Body of pancreas (tissue), 4 donors: ENCODE measurements around the gene RNF186.

Experiments used
- CTCF ChIP-seq, 7 experiments: fragments of 450-650 bp in 4 of 7; fragments of 200-600 bp in 3 of 7; sonication (generic) in 3 of 7; IDR thresholded peaks; one replicate each; pipeline ENCODE4 v1.5.1; 2016 to 2019; ENCODE audit warnings: antibody characterized with exemption in 7 of 7
- POLR2A ChIP-seq, 3 donors: fragments of 450-650 bp; IDR thresholded peaks; one replicate each; pipeline ENCODE4 v1.6.1; 2016; ENCODE audit warnings: antibody characterized with exemption in 3 of 3, mild to moderate bottlenecking in 2 of 3

DNA sequence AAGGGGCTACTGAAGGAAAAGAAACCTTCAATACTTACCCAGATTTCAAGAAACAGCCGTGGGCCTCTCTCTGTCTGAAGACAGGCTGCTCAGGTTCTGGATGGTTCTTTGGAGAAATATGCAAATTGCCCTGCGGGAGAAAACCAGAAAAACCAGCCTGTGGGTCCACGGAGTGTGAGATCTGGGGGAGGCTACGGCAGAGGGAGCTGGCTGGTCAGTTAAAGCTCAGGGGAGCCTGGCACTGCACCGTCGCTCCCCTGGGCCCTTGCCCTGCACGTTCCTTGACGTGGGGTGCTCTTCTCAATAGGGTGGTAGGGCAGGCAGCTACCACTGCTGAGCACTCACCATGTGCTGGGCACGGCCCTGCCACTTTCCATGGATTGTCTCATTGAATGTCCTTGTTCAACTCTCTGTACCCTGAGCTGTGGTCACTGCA is 28.1 kb downstream of the RNF186 start:
- TF ChIP-seq CTCF (IDR thresholded peaks at IDR 0.05), result peak in 1 of 7 experiments; percentile 44
- no peak for TF ChIP-seq POLR2A (IDR thresholded peaks at IDR 0.05)
